Small intestine (tissue), 7 donors: Measurements from ENCODE around the gene ZNF438. TPM values are rescaled to one million over a fixed set of nuclear protein-coding genes. Genes with fewer than 3 reads are reported as not detected.
A peak's percentile ranks its signal among the peaks of the same experiment; 100 is the strongest.

Source experiments
- DNase-seq, 2 donors: peaks; one replicate each; pipeline versions ENCODE4 v3.0.0 to v3.0.0-alpha.2; 2013
- FAIRE-seq: peaks from 2 replicates; lab custom pipeline; 2012; peaks lifted over from hg19 to GRCh38; lab: Jason Lieb, UNC
- H3K27ac ChIP-seq, 3 donors: one replicate each; pipeline ENCODE4 v1.5.1; 2013; ENCODE audit warnings: low read length in 2 of 3, mild to moderate bottlenecking in 2 of 3, control low read depth in 1 of 3, inconsistent platforms in 1 of 3, low read depth in 1 of 3, moderate library complexity in 1 of 3
- H3K27me3 ChIP-seq, 3 donors: one replicate each; pipeline ENCODE4 v1.6.1; 2013; ENCODE audit warnings: low read length in 3 of 3, inconsistent platforms in 1 of 3; ENCODE audit not compliant: control insufficient read depth in 3 of 3, insufficient read depth in 3 of 3
- H3K36me3 ChIP-seq, 3 donors: one replicate each; pipeline ENCODE4 v1.6.1; 2013; ENCODE audit warnings: low read length in 3 of 3, inconsistent platforms in 1 of 3, low read depth in 1 of 3, mild to moderate bottlenecking in 1 of 3, moderate library complexity in 1 of 3; ENCODE audit not compliant: control insufficient read depth in 3 of 3, insufficient read depth in 2 of 3
- H3K4me1 ChIP-seq, 3 donors: one replicate each; pipeline ENCODE4 v1.6.1; 2013; ENCODE audit warnings: low read length in 2 of 3, inconsistent platforms in 1 of 3, low read depth in 1 of 3, mild to moderate bottlenecking in 1 of 3, moderate library complexity in 1 of 3; ENCODE audit not compliant: control insufficient read depth in 3 of 3, insufficient read depth in 2 of 3
- H3K4me3 ChIP-seq, 3 donors: one replicate each; pipeline ENCODE4 v1.5.1; 2013; ENCODE audit warnings: low read length in 3 of 3, control low read depth in 1 of 3, inconsistent platforms in 1 of 3, low read depth in 1 of 3, mild to moderate bottlenecking in 1 of 3, moderate library complexity in 1 of 3
- H3K9me3 ChIP-seq, 2 donors: one replicate each; pipeline ENCODE4 v1.6.1; 2013; ENCODE audit warnings: low read depth in 1 of 2, low read length in 1 of 2; ENCODE audit not compliant: control insufficient read depth in 2 of 2, insufficient read depth in 1 of 2
- WGBS, 3 donors: extraction: QIAGEN DNeasy Blood & Tissue Kit; methylation state at CpG; one replicate each; pipeline ENCODE4 v1.1.7; 2013; 5-methylcytosine and 5-hydroxymethylcytosine counted together
- polyA plus RNA-seq, 4 donors: library from polyadenylated mRNA; stranded (reverse) in 3 of 4; unstranded in 1 of 4; fragments of 200-250 nt in 3 of 4; fragments of 120-200 nt in 1 of 4; gene quantifications; one replicate each; pipeline versions ENCODE4 v1.2.1 to v1.2.3, GENCODE V29; 2013
- donor health status: healthy with polysubstance abuse.
- donor health status: control.
- donor health status: control.
- donor health status: Bipolar disorder and iron deficiency.
- donor health status: healthy.

The ZNF438 gene
- polyA plus RNA-seq, 4 donors: 4.1 to 6.4 (median 5.5) TPM

GRCh38 chr10:30832749-30833627 is 198.7 kb downstream of the ZNF438 start:
- H3K36me3 ChIP-seq: no peaks in the 10 kb centered on the region
- H3K4me1 ChIP-seq: peaks cover 0 to 6% (median 0%) of the 10 kb centered on the region in 3 donors
- DNase-seq (peak in 1 of 2 donors; percentile 19), FAIRE-seq (no peak)
- 63 to 75% (median 65%) methylated on average over 13 of the region's 13 CpGs for WGBS, 3 donors
- no peak overlapping the region for H3K4me3 ChIP-seq
- H3K27ac ChIP-seq: peak overlapping the region in 1 of 3 donors; percentile 7
- no peaks in the 10 kb centered on the region for H3K27me3 ChIP-seq
- H3K9me3 ChIP-seq: no peaks in the 10 kb centered on the region

GRCh38 chr10:30832001-30832748 is 199.5 kb downstream of the ZNF438 start:
- Histone ChIP-seq H3K36me3 (no peaks in the 10 kb centered on the region), H3K9me3 (no peaks in the 10 kb centered on the region), H3K4me3 (no peak overlapping the region), H3K27me3 (no peaks in the 10 kb centered on the region), H3K27ac (no peak overlapping the region), H3K4me1 (peaks cover 0 to 6% (median 0%) of the 10 kb centered on the region in 3 donors)
- WGBS, 3 donors: 84 to 92% (median 90%) methylated on average over 10 of the region's 10 CpGs
- DNase-seq (no peak), FAIRE-seq (no peak)

GRCh38 chr10:30831426-30831825 is 200.2 kb downstream of the ZNF438 start:
- FAIRE-seq (no peak), DNase-seq (no peak)
- H3K9me3 ChIP-seq: no peaks in the 10 kb centered on the region
- no peak overlapping the region for H3K4me3 ChIP-seq
- no peaks in the 10 kb centered on the region for H3K36me3 ChIP-seq
- H3K27me3 ChIP-seq: no peaks in the 10 kb centered on the region
- 88 to 92% (median 90%) methylated on average over 5 of the region's 5 CpGs for WGBS, 3 donors
- peaks cover 0 to 6% (median 0%) of the 10 kb centered on the region in 3 donors for H3K4me1 ChIP-seq
- H3K27ac ChIP-seq: no peak overlapping the region

GRCh38 chr10:30830315-30831230 is 201.1 kb downstream of the ZNF438 start:
- no peaks in the 10 kb centered on the region for H3K36me3 ChIP-seq
- H3K4me1 ChIP-seq: peaks cover 0 to 6% (median 0%) of the 10 kb centered on the region in 3 donors
- DNase-seq (peak; percentile 47 to 62), FAIRE-seq (no peak)
- H3K27me3 ChIP-seq: no peaks in the 10 kb centered on the region
- no peak overlapping the region for H3K27ac ChIP-seq
- H3K9me3 ChIP-seq: no peaks in the 10 kb centered on the region
- H3K4me3 ChIP-seq: no peak overlapping the region
- WGBS, 3 donors: 37 to 74% (median 49%) methylated on average over 14 of the region's 14 CpGs

- FAIRE-seq: no peak
- Histone ChIP-seq H3K4me3 (no peak overlapping the region), H3K4me1 (peaks cover 0 to 6% (median 0%) of the 10 kb centered on the region in 3 donors), H3K27ac (no peak overlapping the region), H3K36me3 (no peaks in the 10 kb centered on the region), H3K27me3 (no peaks in the 10 kb centered on the region), H3K9me3 (no peaks in the 10 kb centered on the region)
- WGBS, 3 donors: 7 to 57% (median 25%) methylated on average over 3 of the region's 3 CpGs
- no peak for DNase-seq
Measured at GRCh38 chr10:30829901-30830300, 201.8 kb downstream of the ZNF438 start.

GRCh38 chr10:30828680-30829079 is 203.0 kb downstream of the ZNF438 start:
- no peak overlapping the region for H3K4me3 ChIP-seq
- no peaks in the 10 kb centered on the region for H3K27me3 ChIP-seq
- peaks cover 0 to 6% (median 0%) of the 10 kb centered on the region in 3 donors for H3K4me1 ChIP-seq
- FAIRE-seq: no peak
- H3K9me3 ChIP-seq: no peaks in the 10 kb centered on the region
- peak; percentile 16 to 38 for DNase-seq
- WGBS, 3 donors: 18 to 55% (median 19%) methylated on average over 4 of the region's 4 CpGs
- no peaks in the 10 kb centered on the region for H3K36me3 ChIP-seq
- H3K27ac ChIP-seq: no peak overlapping the region

GRCh38 chr10:30828164-30828563 is 203.5 kb downstream of the ZNF438 start:
- H3K27me3 ChIP-seq: no peaks in the 10 kb centered on the region
- no peaks in the 10 kb centered on the region for H3K9me3 ChIP-seq
- DNase-seq: no peak
- no peak overlapping the region for H3K27ac ChIP-seq
- WGBS, 3 donors: 66 to 79% (median 73%) methylated on average over 10 of the region's 10 CpGs
- no peaks in the 10 kb centered on the region for H3K36me3 ChIP-seq
- H3K4me1 ChIP-seq: peaks cover 0 to 6% (median 0%) of the 10 kb centered on the region in 3 donors
- H3K4me3 ChIP-seq: no peak overlapping the region
- no peak for FAIRE-seq
